Cardiac muscle cell (in vitro differentiated cells and primary cell): ENCODE data around the gene PRKG1. TPM values are rescaled to one million over a fixed set of nuclear protein-coding genes. Genes with fewer than 3 reads are reported as not detected.

Experiments
- DNase-seq, 2 donors: peaks; one replicate each; pipeline versions ENCODE4 v3.0.0 to v3.0.0-alpha.2; 2010 to 2017; ENCODE audit warnings: low read depth in 1 of 2, low spot score in 1 of 2
- H3K27ac ChIP-seq: fragments of 200-600 bp; sonication (generic); 2 replicates; pipeline ENCODE4 v1.5.1; 2016
- H3K27me3 ChIP-seq: fragments of 200-600 bp; sonication (generic); 2 replicates; pipeline ENCODE4 v1.6.0; 2016; ENCODE audit warnings: control low read depth
- H3K36me3 ChIP-seq: fragments of 200-600 bp; sonication (generic); 2 replicates; pipeline ENCODE4 v1.5.1; 2016; ENCODE audit warnings: control low read depth
- H3K4me1 ChIP-seq: fragments of 200-600 bp; sonication (generic); 2 replicates; pipeline ENCODE4 v1.8.1; 2017; ENCODE audit warnings: low read depth, mild to moderate bottlenecking, mixed run types
- H3K4me3 ChIP-seq: fragments of 200-600 bp; sonication (generic); 2 replicates; pipeline ENCODE4 v1.5.1; 2016; ENCODE audit warnings: mild to moderate bottlenecking
- H3K9me3 ChIP-seq: fragments of 200-600 bp; sonication (generic); 2 replicates; pipeline ENCODE4 v1.5.1; 2017; ENCODE audit warnings: low read depth, mild to moderate bottlenecking, control low read depth
- CTCF ChIP-seq: IDR thresholded peaks from 2 replicates; pipeline ENCODE4 v1.5.1; 2012; ENCODE audit warnings: low read depth, mild to moderate bottlenecking, low read length
- polyA plus RNA-seq: library from polyadenylated mRNA; unstranded; fragments of >200 nt; fragmentation: Nextera tagmentation; extraction: Ambion mirVana; gene quantifications from 2 replicates; pipeline ENCODE4 v1.2.1, GENCODE V29; 2016
- total RNA-seq: library from RNA; depleted of rRNA; stranded (reverse); fragments of >200 nt; gene quantifications from 2 replicates; pipeline ENCODE4 v1.2.3, GENCODE V29; 2016

PRKG1 gene
- total and polyA plus RNA-seq, 2 experiments from 2014 or later: 2.9 to 13.3 TPM

- Histone ChIP-seq H3K27me3 (no peaks in the 10 kb centered on the region), H3K27ac (no peak overlapping the region), H3K4me3 (no peak overlapping the region), H3K9me3 (no peaks in the 10 kb centered on the region), H3K4me1 (no peaks in the 10 kb centered on the region), H3K36me3 (no peaks in the 10 kb centered on the region)
- DNase-seq: peak; percentile 42 to 70
- TF ChIP-seq CTCF: peak; percentile 71
These were observed 930.2 kb downstream of the PRKG1 start for GRCh38 chr10:52004342-52004949.

GRCh38 chr10:52007091-52007490 lies 932.8 kb downstream of the PRKG1 start:
- H3K4me1 ChIP-seq: no peaks in the 10 kb centered on the region
- H3K27ac ChIP-seq: no peak overlapping the region
- TF ChIP-seq CTCF: no peak
- no peaks in the 10 kb centered on the region for H3K27me3 ChIP-seq
- no peaks in the 10 kb centered on the region for H3K36me3 ChIP-seq
- no peaks in the 10 kb centered on the region for H3K9me3 ChIP-seq
- H3K4me3 ChIP-seq: no peak overlapping the region
- no peak for DNase-seq

GRCh38 chr10:52011118-52011517 lies 936.8 kb downstream of the PRKG1 start:
- no peak overlapping the region for H3K27ac ChIP-seq
- TF ChIP-seq CTCF: no peak
- no peaks in the 10 kb centered on the region for H3K9me3 ChIP-seq
- DNase-seq: no peak
- no peaks in the 10 kb centered on the region for H3K27me3 ChIP-seq
- H3K4me3 ChIP-seq: no peak overlapping the region
- H3K4me1 ChIP-seq: no peaks in the 10 kb centered on the region
- H3K36me3 ChIP-seq: no peaks in the 10 kb centered on the region

GRCh38 chr10:52019077-52019555 lies 944.8 kb downstream of the PRKG1 start:
- no peaks in the 10 kb centered on the region for H3K27me3 ChIP-seq
- no peaks in the 10 kb centered on the region for H3K9me3 ChIP-seq
- H3K4me1 ChIP-seq: no peaks in the 10 kb centered on the region
- no peaks in the 10 kb centered on the region for H3K36me3 ChIP-seq
- DNase-seq: no peak
- TF ChIP-seq CTCF: no peak
- H3K27ac ChIP-seq: no peak overlapping the region
- H3K4me3 ChIP-seq: no peak overlapping the region

- no peaks in the 10 kb centered on the region for H3K9me3 ChIP-seq
- TF ChIP-seq CTCF: no peak
- no peak overlapping the region for H3K27ac ChIP-seq
- H3K4me1 ChIP-seq: no peaks in the 10 kb centered on the region
- H3K4me3 ChIP-seq: no peak overlapping the region
- H3K36me3 ChIP-seq: no peaks in the 10 kb centered on the region
- DNase-seq: no peak
- no peaks in the 10 kb centered on the region for H3K27me3 ChIP-seq
These were observed 945.4 kb downstream of the PRKG1 start for GRCh38 chr10:52019656-52020055.
